Measurements from ENCODE around the gene ITLN1.
A peak's percentile ranks its signal among the peaks of the same experiment; 100 is the strongest.

Gene ITLN1

GRCh38 chr1:160860840-160861505 is 24.0 kb downstream of the ITLN1 start:
- Mint-ChIP-seq H3K27ac (peak overlapping the region; percentile 94 to 98), H3K4me3 (peak overlapping the region; percentile 93 to 99), H3K27me3 (no peaks in the 10 kb centered on the region), H3K36me3 (ENCODE audit: insufficient read depth) (peaks cover 17% of the 10 kb centered on the region), H3K4me1 (ENCODE audit: low read depth in 2 of 2) (peaks cover 42 to 49% of the 10 kb centered on the region in 2 donors), H3K9me3 (no peaks in the 10 kb centered on the region)
- no peak for ATAC-seq (replicated peaks)
- DNase-seq: no peak

- peak overlapping the region; percentile 49 to 99 for H3K4me3 Mint-ChIP-seq
- H3K4me1 Mint-ChIP-seq (ENCODE audit: low read depth in 2 of 2): peaks cover 43 to 52% of the 10 kb centered on the region in 2 donors
- H3K27me3 Mint-ChIP-seq: no peaks in the 10 kb centered on the region
- ATAC-seq (replicated peaks) (no peak), DNase-seq (no peak)
- no peaks in the 10 kb centered on the region for H3K9me3 Mint-ChIP-seq
- peak overlapping the region in 1 of 2 donors; percentile 33 for H3K27ac Mint-ChIP-seq
- H3K36me3 Mint-ChIP-seq (ENCODE audit: insufficient read depth): peaks cover 17% of the 10 kb centered on the region
Measured at GRCh38 chr1:160859166-160859565, 25.8 kb downstream of the ITLN1 start.

GRCh38 chr1:160858507-160858906 is 26.5 kb downstream of the ITLN1 start:
- Mint-ChIP-seq H3K4me3 (peak overlapping the region; percentile 49 to 73), H3K9me3 (no peaks in the 10 kb centered on the region), H3K4me1 (ENCODE audit: low read depth in 2 of 2) (peaks cover 42 to 53% of the 10 kb centered on the region in 2 donors), H3K36me3 (ENCODE audit: insufficient read depth) (peaks cover 21% of the 10 kb centered on the region), H3K27ac (peak overlapping the region in 1 of 2 donors; percentile 33), H3K27me3 (no peaks in the 10 kb centered on the region)
- DNase-seq (no peak), ATAC-seq (replicated peaks) (no peak)

- Mint-ChIP-seq H3K27ac (no peak overlapping the region), H3K27me3 (no peaks in the 10 kb centered on the region), H3K4me1 (ENCODE audit: low read depth in 2 of 2) (peaks cover 45 to 53% of the 10 kb centered on the region in 2 donors), H3K9me3 (no peaks in the 10 kb centered on the region), H3K36me3 (ENCODE audit: insufficient read depth) (peaks cover 24% of the 10 kb centered on the region), H3K4me3 (peak overlapping the region; percentile 49 to 73)
- DNase-seq (no peak), ATAC-seq (replicated peaks) (no peak)
Measured at GRCh38 chr1:160858097-160858496, 26.9 kb downstream of the ITLN1 start.

GRCh38 chr1:160855181-160855981 is 29.6 kb downstream of the ITLN1 start:
- Mint-ChIP-seq H3K9me3 (no peaks in the 10 kb centered on the region), H3K36me3 (ENCODE audit: insufficient read depth) (peaks cover 18% of the 10 kb centered on the region), H3K4me1 (ENCODE audit: low read depth in 2 of 2) (peaks cover 32 to 42% of the 10 kb centered on the region in 2 donors), H3K27ac (no peak overlapping the region), H3K4me3 (no peak overlapping the region), H3K27me3 (no peaks in the 10 kb centered on the region)
- peak; percentile 27 to 42 (median 32) for DNase-seq
- peak; percentile 84 for ATAC-seq (replicated peaks)

- Mint-ChIP-seq H3K4me3 (peak overlapping the region; percentile 17 to 72), H3K4me1 (ENCODE audit: low read depth in 2 of 2) (peaks cover 31 to 45% of the 10 kb centered on the region in 2 donors), H3K9me3 (no peaks in the 10 kb centered on the region), H3K36me3 (ENCODE audit: insufficient read depth) (peaks cover 24% of the 10 kb centered on the region), H3K27ac (no peak overlapping the region), H3K27me3 (no peaks in the 10 kb centered on the region)
- DNase-seq: no peak
- no peak for ATAC-seq (replicated peaks)
Measured at GRCh38 chr1:160853754-160854153, 31.2 kb downstream of the ITLN1 start.

GRCh38 chr1:160853014-160853413 is 32.0 kb downstream of the ITLN1 start:
- Mint-ChIP-seq H3K27ac (no peak overlapping the region), H3K4me3 (peak overlapping the region in 1 of 2 donors; percentile 72), H3K4me1 (ENCODE audit: low read depth in 2 of 2) (peaks cover 27 to 45% of the 10 kb centered on the region in 2 donors), H3K36me3 (ENCODE audit: insufficient read depth) (peaks cover 24% of the 10 kb centered on the region), H3K27me3 (no peaks in the 10 kb centered on the region), H3K9me3 (no peaks in the 10 kb centered on the region)
- DNase-seq (no peak), ATAC-seq (replicated peaks) (no peak)

GRCh38 chr1:160850993-160851392 is 34.0 kb downstream of the ITLN1 start:
- H3K9me3 Mint-ChIP-seq: no peaks in the 10 kb centered on the region
- no peaks in the 10 kb centered on the region for H3K27me3 Mint-ChIP-seq
- peaks cover 31 to 58% of the 10 kb centered on the region in 2 donors for H3K4me1 Mint-ChIP-seq (ENCODE audit: low read depth in 2 of 2)
- peak overlapping the region in 1 of 2 donors; percentile 83 for H3K27ac Mint-ChIP-seq
- H3K36me3 Mint-ChIP-seq (ENCODE audit: insufficient read depth): peaks cover 29% of the 10 kb centered on the region
- ATAC-seq (replicated peaks) (no peak), DNase-seq (no peak)
- peak overlapping the region; percentile 7 to 40 for H3K4me3 Mint-ChIP-seq

- Mint-ChIP-seq H3K9me3 (no peaks in the 10 kb centered on the region), H3K27ac (peak overlapping the region in 1 of 2 donors; percentile 83), H3K27me3 (no peaks in the 10 kb centered on the region), H3K4me3 (peak overlapping the region; percentile 7 to 40), H3K36me3 (ENCODE audit: insufficient read depth) (peaks cover 29% of the 10 kb centered on the region), H3K4me1 (ENCODE audit: low read depth in 2 of 2) (peaks cover 31 to 63% of the 10 kb centered on the region in 2 donors)
- peak; percentile 72 for ATAC-seq (replicated peaks)
- no peak for DNase-seq
Measured at GRCh38 chr1:160850541-160850940, 34.4 kb downstream of the ITLN1 start.

- Mint-ChIP-seq H3K36me3 (ENCODE audit: insufficient read depth) (peaks cover 10% of the 10 kb centered on the region), H3K4me1 (ENCODE audit: low read depth in 2 of 2) (peaks cover 41 to 76% of the 10 kb centered on the region in 2 donors), H3K4me3 (no peak overlapping the region), H3K27me3 (no peaks in the 10 kb centered on the region), H3K27ac (peak overlapping the region in 1 of 2 donors; percentile 20), H3K9me3 (no peaks in the 10 kb centered on the region)
- ATAC-seq (replicated peaks) (no peak), DNase-seq (no peak)
Measured at GRCh38 chr1:160846281-160846680, 38.7 kb downstream of the ITLN1 start.

- Mint-ChIP-seq H3K27ac (peak overlapping the region; percentile 62 to 84), H3K9me3 (no peaks in the 10 kb centered on the region), H3K4me1 (ENCODE audit: low read depth in 2 of 2) (peaks cover 35 to 74% of the 10 kb centered on the region in 2 donors), H3K27me3 (no peaks in the 10 kb centered on the region), H3K4me3 (peak overlapping the region; percentile 20 to 62), H3K36me3 (ENCODE audit: insufficient read depth) (peaks cover 18% of the 10 kb centered on the region)
- ATAC-seq (replicated peaks) (peak; percentile 31), DNase-seq (no peak)
Measured at GRCh38 chr1:160844447-160845232, 40.3 kb downstream of the ITLN1 start.

GRCh38 chr1:160841079-160841478 is 43.9 kb downstream of the ITLN1 start:
- no peak for ATAC-seq (replicated peaks)
- no peak for DNase-seq
- no peak overlapping the region for H3K4me3 Mint-ChIP-seq
- peaks cover 52 to 77% of the 10 kb centered on the region in 2 donors for H3K4me1 Mint-ChIP-seq (ENCODE audit: low read depth in 2 of 2)
- no peaks in the 10 kb centered on the region for H3K27me3 Mint-ChIP-seq
- peak overlapping the region in 1 of 2 donors; percentile 82 for H3K27ac Mint-ChIP-seq
- H3K9me3 Mint-ChIP-seq: no peaks in the 10 kb centered on the region
- peaks cover 21% of the 10 kb centered on the region for H3K36me3 Mint-ChIP-seq (ENCODE audit: insufficient read depth)

GRCh38 chr1:160839746-160840145 is 45.2 kb downstream of the ITLN1 start:
- peaks cover 31% of the 10 kb centered on the region for H3K36me3 Mint-ChIP-seq (ENCODE audit: insufficient read depth)
- H3K27ac Mint-ChIP-seq: peak overlapping the region; percentile 82 to 94
- H3K27me3 Mint-ChIP-seq: no peaks in the 10 kb centered on the region
- H3K4me3 Mint-ChIP-seq: peak overlapping the region in 1 of 2 donors; percentile 53
- DNase-seq (no peak), ATAC-seq (replicated peaks) (no peak)
- H3K9me3 Mint-ChIP-seq: no peaks in the 10 kb centered on the region
- H3K4me1 Mint-ChIP-seq (ENCODE audit: low read depth in 2 of 2): peaks cover 58 to 78% of the 10 kb centered on the region in 2 donors
